GM18511 (cell line): Measurements from ENCODE around the gene SAXO2.
"Not testable (repeated sequence)": the region's sequence is repeated elsewhere in the genome, so short reads cannot be mapped to it uniquely, and the experiment has no call there.

Source experiments
- ATAC-seq: cut with Tn5 transposase; IDR thresholded peaks from one replicate; pipeline ENCODE4 v1.9.1; 2021; ENCODE audit warnings: mild to moderate bottlenecking, moderate library complexity; ENCODE audit not compliant: unreplicated experiment

SAXO2 gene

DNA sequence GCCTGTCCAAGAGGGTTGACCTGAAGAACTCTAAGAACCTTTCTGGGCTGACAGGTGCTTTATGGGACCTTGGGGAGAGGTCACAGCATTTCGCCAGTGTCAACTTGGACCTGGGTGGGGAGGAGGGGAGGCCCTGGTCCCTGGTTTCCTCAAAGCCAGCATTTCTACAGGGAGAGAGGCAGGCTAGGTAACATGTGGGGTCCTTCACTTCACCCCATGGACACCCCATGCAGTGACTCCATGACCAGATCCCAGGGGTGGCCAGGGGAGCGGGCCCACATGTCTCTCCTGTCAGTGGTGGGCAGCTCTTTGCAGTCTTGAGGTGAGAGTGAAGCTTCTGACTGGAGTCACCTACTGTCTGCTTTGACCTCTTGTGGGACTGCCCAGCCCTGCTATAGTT, 50.8 kb downstream of the SAXO2 start:
- no peak for ATAC-seq

DNA sequence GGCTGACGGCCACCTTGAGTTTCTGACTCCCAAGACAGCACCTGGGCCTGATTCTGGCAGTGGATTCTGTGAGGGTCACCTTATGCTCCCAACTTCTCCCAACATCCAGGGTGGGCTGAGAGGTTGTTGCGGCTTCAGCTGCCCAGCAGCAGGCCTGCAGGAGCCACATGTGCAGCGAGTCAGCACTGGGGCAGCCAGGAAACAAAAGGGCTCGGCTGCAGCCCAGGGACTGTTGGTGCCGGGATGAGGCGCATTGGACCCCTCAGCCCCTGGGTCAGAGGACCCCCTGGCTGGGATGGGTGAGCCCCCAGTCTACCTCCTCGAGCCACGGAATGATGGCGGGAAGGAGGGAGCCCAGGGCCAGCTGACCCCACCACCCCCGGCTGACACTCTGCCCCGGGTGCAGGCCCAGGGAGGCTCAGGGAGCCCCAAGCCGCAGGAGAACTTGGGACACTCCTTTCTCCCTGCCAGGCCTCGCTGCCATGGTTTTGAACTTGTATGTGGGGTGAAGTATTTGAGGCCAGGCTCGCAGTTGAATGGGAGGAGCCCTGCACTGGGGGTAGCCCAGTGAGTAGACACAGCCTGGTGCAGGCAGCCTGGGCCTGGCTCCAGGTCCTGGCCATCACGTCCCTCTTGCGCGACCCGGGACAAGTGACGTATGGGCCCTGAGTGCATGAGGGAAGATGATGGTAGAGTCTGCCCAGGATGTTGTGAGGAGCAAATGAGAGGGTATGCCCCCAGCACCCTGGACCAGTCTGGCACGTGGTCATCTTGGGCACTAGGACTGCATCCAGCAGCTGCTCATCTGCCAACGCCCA, 51.5 kb downstream of the SAXO2 start:
- ATAC-seq: not testable (repeated sequence)

DNA sequence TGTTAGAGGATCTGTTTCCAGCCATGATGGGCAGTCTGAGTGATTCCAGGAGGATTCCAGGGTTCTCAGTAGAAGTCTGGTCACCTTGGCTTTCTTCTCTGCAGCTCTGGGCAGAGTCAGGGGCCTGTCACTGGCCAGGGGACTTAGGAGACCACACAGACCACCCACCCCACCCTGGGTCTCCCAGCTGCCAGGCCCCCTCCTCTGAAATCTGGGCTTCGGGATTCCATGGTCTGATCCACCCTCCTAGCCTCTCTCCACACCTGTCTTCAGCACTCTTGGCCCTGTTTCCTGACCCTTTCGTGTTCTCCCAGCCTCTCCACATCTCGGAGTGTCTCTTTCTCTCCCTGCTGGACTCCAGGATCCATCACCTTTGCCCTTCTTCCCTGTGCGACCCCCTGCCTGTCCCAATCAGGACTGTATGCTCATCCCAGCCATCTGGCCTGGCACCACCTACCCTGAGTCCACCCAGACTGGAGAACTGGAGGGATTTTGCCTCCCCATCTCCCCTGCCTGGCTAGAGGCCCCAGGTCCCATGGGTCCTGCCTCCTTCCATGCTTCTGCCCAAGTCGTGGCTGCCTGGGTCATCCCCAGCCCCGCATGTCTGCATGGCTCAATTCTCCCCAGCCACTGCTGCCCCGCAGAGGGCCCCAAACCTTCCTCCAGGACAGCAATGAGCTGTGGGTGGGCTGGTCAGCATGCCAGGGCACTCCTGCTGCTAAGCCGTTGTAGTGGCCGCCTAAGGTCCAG, 52.3 kb downstream of the SAXO2 start:
- no peak for ATAC-seq

DNA sequence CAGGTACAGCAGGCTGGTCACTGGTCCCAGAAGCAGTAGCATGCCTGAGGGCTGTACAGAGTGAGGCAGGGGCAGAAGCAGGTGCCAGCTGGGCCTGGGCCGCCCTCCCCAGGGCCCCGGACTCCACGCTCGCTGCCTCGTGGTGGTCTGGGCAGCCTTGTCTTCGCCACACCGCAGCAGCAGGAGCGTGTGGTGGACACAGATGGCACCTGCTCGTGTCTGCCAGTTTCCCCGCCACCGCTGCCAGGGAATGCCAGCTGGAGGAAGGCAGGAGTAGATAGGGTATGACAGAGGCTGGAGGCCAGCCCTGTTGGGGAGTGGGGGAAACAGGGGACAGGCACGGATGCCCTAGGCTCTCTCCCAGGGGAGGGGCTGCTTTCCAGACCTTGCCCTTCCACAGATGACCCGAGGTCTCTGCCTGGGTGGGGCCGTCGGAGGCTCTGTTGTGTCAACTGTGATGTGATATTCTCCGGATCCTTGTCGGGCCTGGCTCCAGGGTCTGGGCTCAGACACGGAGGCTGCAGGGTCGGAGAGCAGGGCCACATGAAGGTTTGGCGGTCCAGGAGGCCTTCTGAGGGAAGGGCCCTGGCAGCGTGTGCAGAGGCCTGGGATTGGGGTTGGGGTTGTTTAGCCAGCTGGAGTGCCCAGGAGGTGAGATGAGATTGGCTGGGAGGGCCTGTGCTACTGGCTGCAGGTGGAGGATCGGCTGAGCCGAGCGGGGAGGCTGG, 53.1 kb downstream of the SAXO2 start:
- no peak for ATAC-seq

DNA sequence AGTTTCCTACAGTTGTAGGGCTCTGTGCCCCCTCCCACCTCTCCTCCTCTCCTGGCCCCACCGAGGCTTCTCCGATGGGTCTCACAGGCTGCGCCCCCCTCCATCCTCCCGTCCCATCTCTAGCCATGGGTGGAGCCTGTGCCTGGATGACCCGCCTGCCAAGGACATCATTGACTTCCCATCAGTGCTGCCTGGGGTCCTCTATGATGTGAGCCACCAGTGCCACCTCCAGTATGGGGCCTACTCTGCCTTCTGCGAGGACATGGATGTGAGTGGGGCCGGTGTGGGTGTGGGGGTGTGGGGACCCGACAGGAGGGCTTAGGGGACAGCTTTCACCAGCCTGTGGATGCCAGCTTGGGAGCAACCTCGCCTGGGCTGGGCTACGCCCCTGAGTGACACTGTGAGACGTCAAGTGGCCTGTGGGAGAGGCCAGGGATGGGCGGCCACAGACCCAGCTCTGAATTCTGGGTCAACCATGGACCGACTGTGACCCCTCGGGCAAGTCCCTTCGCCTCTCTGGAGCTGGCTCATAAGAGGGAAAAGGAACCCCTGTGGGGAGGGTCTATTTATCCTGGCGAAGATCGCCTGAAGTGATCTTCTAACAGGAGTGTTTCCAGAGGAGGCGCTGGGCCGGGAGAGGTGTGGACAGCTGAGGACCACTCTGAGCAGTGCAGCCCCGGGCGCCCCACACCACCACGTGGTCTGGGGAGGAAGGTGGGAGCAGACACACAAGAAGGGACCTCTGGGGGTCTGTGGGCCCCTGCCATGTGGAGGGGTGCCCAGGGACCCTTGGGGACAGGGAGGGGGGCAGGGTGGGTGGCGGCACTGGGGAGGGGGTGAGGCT, 53.9 kb downstream of the SAXO2 start:
- ATAC-seq: not testable (repeated sequence)

DNA sequence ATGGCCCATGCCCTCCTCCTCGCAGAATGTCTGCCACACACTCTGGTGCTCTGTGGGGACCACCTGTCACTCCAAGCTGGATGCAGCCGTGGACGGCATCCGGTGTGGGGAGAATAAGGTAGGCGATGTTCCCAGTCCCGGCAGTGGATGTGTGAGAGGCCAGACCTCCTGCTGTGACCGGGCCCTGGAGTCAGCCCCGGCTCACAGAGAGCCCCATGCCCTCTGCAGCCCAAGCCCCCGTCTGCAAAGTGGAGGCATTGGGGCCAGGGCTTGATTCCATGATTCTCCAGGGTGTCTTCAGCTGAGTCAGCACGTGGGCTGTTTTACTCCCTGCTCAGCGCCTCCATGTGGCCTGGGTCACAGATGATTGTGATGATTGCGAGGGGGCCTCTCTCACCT, 54.5 kb downstream of the SAXO2 start:
- ATAC-seq: no peak

DNA sequence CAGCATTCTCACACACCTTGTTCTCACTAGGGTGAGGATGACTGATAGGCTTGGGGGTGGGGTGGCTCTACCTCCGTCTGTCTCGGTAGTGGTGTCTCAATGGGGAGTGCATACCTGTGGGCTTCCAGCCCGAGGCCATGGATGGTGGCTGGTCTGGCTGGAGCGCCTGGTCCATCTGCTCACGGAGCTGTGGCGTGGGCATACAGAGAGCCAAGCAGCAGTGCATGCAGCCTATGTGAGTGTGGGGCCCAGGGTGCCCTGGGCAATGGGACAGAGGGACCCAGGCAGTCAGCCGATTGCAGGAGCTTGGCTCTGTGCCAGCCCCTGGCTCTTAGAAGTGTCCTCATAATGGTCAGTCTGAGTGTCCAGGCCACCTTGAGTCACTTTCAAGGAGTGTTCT, 54.9 kb downstream of the SAXO2 start:
- not testable (repeated sequence) for ATAC-seq

DNA sequence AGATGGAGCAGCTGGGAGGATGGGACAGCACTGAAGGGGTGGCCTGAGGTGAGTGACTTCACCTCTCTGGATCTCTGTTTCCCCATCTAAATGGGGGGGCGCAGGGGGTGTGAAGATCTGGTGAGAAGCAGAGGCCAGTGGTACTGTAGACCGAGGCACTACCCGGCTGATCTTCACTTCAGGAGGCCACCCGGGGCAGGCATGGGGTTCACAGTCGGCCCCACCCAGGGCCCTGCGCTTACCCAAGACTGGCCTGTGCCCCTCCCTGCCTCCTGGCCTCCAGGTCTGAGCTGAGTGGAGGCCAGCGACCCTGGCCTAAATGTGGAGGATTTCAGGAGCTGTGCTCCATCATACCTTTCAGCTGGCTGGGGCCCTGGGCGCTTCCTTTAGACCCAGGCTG, 55.7 kb downstream of the SAXO2 start:
- not testable (repeated sequence) for ATAC-seq

DNA sequence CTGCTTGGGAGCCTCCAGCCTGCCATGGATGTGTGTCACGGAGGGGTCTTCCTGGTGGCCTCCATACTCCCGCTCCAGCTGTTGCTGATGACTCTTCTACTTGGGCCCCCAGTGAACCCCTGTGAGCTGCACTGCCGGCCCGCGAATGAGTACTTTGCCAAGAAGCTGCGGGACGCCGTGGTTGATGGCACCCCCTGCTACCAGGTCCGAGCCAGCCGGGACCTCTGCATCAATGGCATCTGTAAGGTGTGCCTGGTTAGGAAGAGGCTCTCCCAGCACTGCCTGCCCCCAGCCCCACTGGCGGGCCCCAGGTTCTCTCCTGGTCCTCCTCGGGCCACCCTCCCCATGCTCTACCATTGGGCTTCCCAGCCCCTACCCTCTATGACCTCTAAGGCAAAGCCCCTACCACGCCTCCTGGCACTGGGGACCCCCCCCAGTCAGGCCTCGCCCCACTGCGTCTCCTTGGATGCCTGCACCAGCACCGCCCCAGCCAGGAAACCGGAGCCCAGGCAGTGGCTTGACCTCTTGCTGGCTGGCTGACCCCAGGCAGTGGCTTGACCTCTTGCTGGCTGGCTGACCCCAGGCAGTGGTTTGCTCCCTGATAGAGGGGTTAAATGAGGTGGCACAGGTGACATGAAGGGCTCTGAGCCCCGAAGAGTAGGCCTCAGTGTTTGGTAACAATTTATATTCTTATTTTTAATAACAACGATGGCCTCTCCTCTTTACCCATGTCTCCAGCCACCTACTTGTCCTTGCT, 57.1 kb downstream of the SAXO2 start:
- not testable (repeated sequence) for ATAC-seq

DNA sequence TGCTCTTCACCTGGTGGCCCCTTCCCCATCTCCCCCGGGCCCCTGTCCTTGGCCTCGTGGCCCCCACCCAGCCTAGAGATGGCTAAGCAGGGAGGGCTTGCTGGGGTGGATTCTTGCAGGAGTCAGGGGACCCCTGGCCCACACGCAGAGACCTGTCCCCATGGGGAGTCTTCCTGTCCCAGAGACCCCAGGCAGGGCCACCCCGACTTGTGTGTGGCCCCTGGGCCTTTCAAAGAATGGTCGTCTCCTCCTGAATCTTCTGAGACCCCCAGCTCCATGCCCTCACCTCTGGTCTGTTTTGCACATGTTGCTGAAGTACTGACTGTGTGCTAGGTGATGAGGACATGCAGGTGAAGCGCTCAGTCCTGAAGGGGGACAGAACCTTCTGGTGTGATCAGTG, 58.2 kb downstream of the SAXO2 start:
- ATAC-seq: not testable (repeated sequence)

DNA sequence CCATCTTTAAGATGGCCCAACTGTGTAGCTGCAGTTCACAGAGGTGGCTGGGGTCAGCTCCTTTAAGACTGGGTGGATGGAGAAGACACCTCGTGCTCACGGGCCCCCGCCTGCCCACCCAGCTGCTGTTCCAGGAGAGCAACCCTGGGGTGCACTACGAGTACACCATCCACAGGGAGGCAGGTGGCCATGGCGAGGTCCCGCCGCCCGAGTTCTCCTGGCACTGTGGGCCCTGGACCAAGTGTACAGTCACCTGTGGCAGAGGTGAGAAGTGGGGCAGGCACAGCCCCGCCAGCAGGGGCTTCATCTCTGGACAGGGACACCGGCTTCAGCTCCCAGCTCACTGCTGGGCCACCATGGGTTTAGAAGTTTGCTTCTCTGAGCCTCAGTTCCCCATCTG, 59.9 kb downstream of the SAXO2 start:
- ATAC-seq: not testable (repeated sequence)

DNA sequence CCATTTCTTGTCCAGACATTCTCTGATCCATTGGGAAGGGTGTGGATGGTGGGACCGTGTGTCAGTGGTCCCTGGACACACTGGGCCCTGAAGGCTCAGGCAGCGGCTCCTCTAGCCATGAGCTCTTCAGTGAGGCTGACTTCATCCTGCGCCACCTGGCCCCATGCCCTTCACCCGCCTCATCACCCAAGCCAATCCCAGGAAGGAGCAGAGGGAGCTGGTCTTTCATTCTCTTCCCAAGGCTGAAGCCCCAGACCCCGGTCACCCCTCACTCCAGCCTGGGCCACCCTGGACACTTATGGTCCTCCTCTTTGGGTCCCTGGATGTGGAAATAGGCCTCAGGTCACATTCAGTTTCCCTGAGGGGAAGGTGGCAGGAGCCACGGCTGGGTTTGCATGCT, 62.2 kb downstream of the SAXO2 start:
- not testable (repeated sequence) for ATAC-seq

DNA sequence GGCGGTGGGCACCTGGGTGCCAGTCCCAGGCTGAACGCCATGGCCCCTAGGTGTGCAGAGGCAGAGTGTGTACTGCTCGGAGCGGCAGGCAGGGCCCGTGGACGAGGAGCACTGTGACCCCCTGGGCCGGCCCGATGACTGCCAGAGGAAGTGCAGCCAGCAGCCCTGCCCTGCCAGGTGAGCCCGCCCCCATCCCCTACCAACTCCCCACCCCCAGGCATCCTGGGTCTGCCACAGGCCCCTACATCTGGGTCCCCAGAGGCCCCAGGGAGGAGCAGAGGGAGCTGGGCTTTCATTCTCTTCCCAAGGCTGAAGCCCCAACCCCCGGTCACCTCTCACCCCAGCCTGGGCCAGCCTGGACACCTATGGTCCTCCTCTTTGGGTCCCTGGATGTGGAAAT, 63.0 kb downstream of the SAXO2 start:
- not testable (repeated sequence) for ATAC-seq

DNA sequence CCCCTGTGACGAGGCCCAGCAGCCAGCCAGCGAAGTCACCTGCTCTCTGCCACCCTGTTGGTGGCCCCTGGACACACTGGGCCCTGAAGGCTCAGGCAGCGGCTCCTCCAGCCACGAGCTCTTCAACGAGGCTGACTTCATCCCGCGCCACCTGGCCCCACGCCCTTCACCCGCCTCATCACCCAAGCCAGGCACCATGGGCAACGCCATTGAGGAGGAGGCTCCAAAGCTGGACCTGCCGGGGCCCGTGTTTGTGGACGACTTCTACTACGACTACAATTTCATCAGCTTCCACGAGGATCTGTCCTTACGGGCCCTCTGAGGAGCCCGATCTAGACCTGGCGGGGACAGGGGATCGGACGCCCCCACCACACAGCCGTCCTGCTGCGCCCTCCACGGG, 64.3 kb downstream of the SAXO2 start:
- ATAC-seq: not testable (repeated sequence)

DNA sequence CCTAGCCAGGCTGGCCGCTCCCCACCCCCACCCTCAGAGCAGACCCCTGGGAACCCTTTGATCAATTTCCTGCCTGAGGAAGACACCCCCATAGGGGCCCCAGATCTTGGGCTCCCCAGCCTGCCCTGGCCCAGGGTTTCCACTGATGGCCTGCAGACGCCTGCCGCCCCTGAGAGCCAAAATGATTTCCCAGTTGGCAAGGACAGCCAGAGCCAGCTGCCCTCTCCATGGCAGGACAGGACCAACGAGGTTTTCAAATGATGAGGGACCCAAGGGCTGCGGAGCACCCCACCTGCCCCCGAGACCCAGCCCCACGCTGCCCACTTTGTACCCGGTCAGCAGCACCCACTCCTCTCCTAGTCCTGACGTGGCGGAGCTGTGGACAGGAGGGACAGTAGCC, 64.8 kb downstream of the SAXO2 start:
- not testable (repeated sequence) for ATAC-seq

DNA sequence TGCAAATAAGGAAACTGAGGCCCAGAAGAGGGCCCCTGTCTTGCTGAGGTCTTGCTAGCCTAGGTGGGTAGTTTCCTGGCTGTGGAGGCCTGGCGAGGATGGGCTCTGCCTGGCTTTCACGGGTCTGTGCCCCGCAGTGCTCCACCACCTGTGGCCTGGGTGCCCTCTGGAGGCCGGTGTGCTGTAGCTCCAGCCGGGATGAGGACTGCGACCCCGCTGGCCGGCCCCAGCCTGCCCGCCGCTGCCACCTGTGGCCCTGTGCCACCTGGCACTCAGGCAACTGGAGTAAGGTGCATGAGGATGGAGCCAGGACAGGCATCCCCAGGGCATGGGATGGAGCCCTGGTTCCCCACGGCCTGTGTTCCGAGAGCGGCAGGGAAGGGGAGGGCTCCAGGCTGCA, 66.4 kb downstream of the SAXO2 start:
- not testable (repeated sequence) for ATAC-seq

DNA sequence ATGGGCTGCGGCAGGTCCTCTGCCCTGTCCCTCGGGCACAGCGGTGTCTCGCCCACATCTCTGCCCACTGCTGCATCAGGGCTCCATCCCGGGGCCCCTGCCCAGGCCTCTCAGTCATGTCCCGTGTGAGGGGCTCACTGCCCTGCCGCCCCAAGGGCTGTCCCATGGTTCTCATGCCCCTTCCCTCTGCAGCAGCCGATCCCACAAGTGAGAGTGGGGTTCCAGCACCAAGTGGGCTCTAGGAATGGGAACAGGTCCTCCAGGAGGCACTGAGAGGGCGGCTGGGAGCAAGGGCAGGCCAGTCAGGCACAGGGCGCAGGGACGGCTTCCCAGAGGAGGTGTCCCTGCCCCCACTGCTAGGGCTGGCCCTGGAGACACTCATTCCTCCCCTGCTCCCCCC, 68.3 kb downstream of the SAXO2 start:
- ATAC-seq: not testable (repeated sequence)

DNA sequence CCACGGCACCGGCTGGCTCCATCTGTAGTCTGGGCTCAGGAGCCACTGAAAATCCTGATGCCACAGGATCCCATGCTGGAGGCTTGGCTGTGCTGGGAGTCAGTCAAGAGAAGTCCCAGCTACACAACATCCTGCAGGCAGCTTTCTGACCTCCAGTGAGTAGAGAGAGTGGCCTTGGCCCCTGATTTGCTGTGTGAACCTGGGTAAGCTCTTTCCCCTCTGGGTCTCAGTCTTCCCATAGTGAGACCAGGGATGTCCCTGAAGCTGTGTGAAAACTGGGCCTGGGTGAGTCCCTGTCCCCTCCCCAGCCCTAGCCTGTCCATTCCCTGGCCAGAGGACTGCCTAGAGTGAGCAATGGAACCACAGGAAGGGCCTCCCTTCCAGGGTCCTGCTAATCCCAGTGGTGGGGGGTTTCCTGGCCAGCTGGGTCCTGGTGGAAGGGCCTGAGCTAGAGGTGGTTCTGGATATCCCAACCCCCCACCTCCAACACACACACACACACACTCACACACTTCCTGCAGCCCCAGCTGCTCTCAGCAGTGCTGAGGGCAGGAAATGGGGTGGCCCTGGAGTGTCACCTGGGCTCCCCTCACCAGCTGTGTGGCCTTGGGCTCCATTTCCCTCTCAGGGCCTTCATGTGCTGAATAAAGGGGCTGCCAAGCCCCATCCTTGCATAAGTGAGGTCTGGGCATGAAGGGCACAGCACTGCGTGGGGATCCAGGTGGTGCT, 69.1 kb downstream of the SAXO2 start:
- ATAC-seq: peak; percentile 80
